Activated naive CD4-positive, alpha-beta T cell treated with anti-CD3 and anti-CD28 coated beads for 36 hours (primary cell): ENCODE measurements around the gene ELAPOR1. TPM values are rescaled to one million over a fixed set of nuclear protein-coding genes. Genes with fewer than 3 reads are reported as not detected.

Experiments used
- CTCF ChIA-PET: fragments of 350-600 bp; sonication (Branson Sonifier 250); formaldehyde crosslinking; loops from one replicate; lab custom pipeline; 2021; ENCODE audit warnings: antibody characterized with exemption; lab: Charles Lee
- DNase-seq: peaks from one replicate; pipeline ENCODE4 v3.0.0-alpha.2; 2020
- H3K27ac Mint-ChIP-seq: one replicate; pipeline ENCODE4 v1.8.0; 2021; ENCODE audit warnings: mild to moderate bottlenecking, mixed read lengths
- H3K27me3 Mint-ChIP-seq: one replicate; pipeline ENCODE4 v1.8.0; 2021; ENCODE audit warnings: low read depth, mixed read lengths
- H3K36me3 Mint-ChIP-seq: one replicate; pipeline ENCODE4 v1.8.0; 2021; ENCODE audit warnings: low read depth, mixed read lengths
- H3K4me1 Mint-ChIP-seq: one replicate; pipeline ENCODE4 v1.8.0; 2021; ENCODE audit warnings: low read depth, mixed read lengths
- H3K4me3 Mint-ChIP-seq: one replicate; pipeline ENCODE4 v1.8.0; 2021; ENCODE audit warnings: mild to moderate bottlenecking, moderate library complexity, mixed read lengths
- H3K9me3 Mint-ChIP-seq: one replicate; pipeline ENCODE4 v1.8.0; 2021; ENCODE audit warnings: mixed read lengths
- intact Hi-C: fragments of 100-400 bp; cut with micrococcal nuclease; formaldehyde crosslinking; loops from one replicate; pipeline ENCODE4 v1.15.1; 2023
- total RNA-seq, 2 experiments: library from RNA; stranded (reverse); gene quantifications; one replicate each; pipeline ENCODE4 v1.2.3, GENCODE V29; 2021

The ELAPOR1 gene
- total RNA-seq, 2 experiments from 2014 or later, result 4.4 to 5.4 TPM

DNA sequence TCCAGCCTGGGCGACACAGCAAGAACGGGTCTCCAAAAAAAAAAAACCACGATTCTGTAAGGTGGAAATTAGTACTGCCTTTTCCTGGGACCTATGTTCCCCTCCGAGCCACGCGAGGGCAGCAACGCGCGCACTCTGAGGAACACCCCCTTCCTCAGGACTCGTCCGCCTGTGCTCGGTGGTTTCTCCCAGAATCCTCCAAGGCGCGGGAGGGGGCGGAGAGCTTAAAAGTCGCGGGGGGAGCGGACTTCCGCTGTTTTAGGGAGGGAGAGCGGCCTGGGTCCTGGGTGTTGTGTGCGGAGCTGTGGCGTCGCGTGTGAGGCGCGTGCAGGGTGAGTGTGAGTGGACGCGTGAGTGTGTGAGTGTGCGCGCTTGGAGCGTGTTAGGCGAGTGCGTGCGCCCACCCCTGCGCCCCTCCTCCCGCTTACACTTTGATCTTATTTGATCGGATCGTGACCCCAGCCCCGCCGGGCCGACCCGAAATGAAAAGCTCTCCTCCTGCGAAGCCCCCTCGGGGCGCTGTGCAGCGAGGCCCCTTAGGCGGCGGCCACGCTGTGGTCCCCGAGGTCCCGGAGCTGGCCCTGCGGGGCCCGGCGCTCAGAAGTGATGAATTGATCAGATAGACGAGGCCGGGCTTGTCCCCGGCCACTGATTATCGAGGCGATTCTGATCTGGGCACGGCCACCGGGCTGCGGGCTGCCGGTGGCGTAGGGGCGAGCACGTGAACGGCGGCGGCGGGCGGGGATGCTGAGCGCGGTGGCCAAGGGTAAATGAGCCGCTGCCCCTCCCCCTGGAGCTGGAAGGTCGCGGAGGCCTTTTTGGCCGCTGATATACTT is 13.8 kb upstream of the ELAPOR1 start:
- intact Hi-C loops, result loop anchor here (1.0 to 2.0 kb wide), 9 partner anchors 10 to 408 kb away; partner anchors contain the start of genes CLCC1, PRPF38B, PSMA5 and TAF13
- peak overlapping the region; percentile 99 for H3K4me3 Mint-ChIP-seq
- H3K27ac Mint-ChIP-seq, result peak overlapping the region; percentile 97
- peaks cover 2% of the 10 kb centered on the region for H3K27me3 Mint-ChIP-seq
- H3K9me3 Mint-ChIP-seq, result no peaks in the 10 kb centered on the region
- H3K4me1 Mint-ChIP-seq, result peaks cover 23% of the 10 kb centered on the region
- peaks cover 16% of the 10 kb centered on the region for H3K36me3 Mint-ChIP-seq
- CTCF ChIA-PET, result interaction anchor here (0.6 to 6.2 kb wide), 17 partner anchors 9 to 508 kb away, joined by 3 to 71 read pairs (median 4); partner anchors contain the start of genes CYB561D1, ELAPOR1, SARS1 and TAF13
- peak; percentile 98 for DNase-seq

DNA sequence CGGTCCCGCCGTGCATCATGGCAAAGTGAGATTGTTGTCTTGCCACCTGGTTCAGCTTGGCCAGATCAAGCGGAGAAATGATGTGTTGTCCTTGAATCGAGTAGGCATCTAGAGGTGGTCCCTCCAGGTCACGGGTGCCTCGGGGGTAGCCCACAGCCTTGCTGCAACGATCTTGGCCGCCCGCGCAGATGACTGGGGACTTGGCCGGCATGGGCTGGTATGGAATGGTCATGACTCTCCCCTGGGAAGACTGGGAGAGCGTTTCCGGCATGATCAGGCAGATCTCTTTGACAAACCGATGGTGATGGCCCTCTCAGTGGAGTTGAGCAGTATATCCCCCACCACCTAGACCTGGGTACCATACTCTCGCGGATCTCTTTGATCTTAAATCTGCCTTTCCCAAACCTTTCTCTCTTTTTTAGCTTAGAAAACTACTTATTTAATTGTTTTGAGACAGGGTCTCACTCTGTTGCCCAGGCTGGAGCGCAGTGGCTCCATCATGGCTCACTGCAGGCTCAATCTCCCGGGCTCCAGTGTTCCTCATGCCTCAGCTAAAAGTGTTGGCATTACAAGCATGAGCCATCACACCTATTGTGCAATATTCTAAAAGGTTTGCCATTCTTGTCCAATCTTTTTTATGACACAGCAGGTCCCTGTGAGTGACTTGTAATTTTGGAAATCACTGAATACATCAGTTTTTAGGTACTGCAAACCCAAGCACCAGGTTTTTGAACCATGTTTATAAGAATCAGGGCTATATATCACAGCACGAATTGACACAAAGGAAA is 9.4 kb upstream of the ELAPOR1 start:
- Mint-ChIP-seq H3K4me1 (peaks cover 14% of the 10 kb centered on the region), H3K27ac (no peak overlapping the region), H3K27me3 (peaks cover 2% of the 10 kb centered on the region), H3K4me3 (no peak overlapping the region), H3K36me3 (peaks cover 16% of the 10 kb centered on the region), H3K9me3 (no peaks in the 10 kb centered on the region)
- intact Hi-C loops, result no loop called here
- CTCF ChIA-PET, result interaction anchor here (0.6 kb wide), 1 partner anchor 330 kb away, joined by 4 read pairs; no protein-coding TSS in a partner anchor
- no peak for DNase-seq

DNA sequence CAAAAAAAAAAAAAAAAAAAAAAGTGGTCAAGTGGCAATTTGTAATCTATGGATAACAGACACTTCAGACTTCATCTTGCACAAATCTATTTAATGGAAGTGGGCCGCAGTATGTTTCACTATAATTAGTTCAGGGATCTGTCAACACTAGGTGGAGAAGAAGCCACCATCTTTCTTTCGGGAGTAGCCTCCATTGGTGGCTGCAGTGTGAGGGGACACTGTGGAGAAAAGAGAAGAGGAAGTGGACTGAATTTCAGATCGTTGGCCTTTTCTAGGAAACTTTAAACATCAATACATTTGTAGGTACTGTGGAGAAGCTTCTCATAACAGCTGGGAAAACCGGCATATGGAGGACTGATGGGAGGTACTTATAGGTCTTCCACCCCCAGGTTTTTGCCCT is 8.0 kb upstream of the ELAPOR1 start:
- Mint-ChIP-seq H3K36me3 (peaks cover 11% of the 10 kb centered on the region), H3K27ac (no peak overlapping the region)
- CTCF ChIA-PET, result no interaction called here

DNA sequence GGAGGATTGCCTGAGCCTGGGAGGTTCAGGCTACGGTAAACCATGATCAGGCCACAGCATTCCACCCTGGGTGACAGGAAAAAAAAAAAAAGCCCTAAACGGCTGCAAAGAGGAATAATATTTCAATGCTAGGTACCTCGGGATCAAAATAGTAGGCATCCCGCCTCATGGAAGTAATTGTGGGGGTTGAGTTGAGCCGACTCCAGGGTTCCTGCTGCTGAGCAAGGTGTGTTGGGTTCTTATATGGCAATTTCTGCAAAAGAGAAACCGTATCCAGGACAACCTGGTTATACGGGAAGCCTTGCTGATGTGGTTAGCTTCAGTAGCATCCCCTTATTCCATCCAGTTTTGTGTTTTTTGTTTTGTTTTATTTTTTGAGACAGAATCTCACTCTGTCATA is 6.1 kb upstream of the ELAPOR1 start:
- H3K4me3 Mint-ChIP-seq, result no peak overlapping the region
- DNase-seq, result no peak
- peaks cover 4% of the 10 kb centered on the region for H3K36me3 Mint-ChIP-seq
- H3K4me1 Mint-ChIP-seq, result peaks cover 5% of the 10 kb centered on the region
- H3K27me3 Mint-ChIP-seq, result no peaks in the 10 kb centered on the region
- CTCF ChIA-PET, result interaction anchor here (1.3 kb wide), 1 partner anchor 86 kb away, joined by 3 read pairs; no protein-coding TSS in a partner anchor
- H3K27ac Mint-ChIP-seq, result no peak overlapping the region
- intact Hi-C loops, result no loop called here
- H3K9me3 Mint-ChIP-seq, result no peaks in the 10 kb centered on the region

More for the DNA sequence above, 8.0 kb upstream of the ELAPOR1 start:
- H3K27me3 Mint-ChIP-seq, result no peaks in the 10 kb centered on the region
- intact Hi-C loops, result no loop called here
- H3K4me3 Mint-ChIP-seq, result no peak overlapping the region
- H3K9me3 Mint-ChIP-seq, result no peaks in the 10 kb centered on the region
- peaks cover 9% of the 10 kb centered on the region for H3K4me1 Mint-ChIP-seq
- no peak for DNase-seq

DNA sequence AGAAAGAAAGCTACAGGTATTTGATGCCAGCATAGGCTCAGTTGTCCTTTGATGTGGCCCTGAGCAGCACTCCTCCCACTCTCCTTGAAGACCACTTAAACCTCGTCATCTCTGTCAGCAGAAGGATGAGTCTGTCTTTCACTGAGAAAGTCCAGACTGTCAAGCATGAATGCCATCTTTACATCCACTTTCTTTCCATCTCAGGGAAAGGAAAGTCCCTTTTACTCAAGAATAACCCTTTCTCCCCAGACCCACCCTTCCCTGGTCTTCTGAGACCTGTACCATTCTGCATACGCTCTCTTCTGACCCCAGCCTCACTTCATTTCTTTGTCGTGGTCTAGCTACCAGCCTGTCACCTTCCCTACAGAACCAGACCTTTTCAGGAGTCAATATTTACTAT is 4.0 kb upstream of the ELAPOR1 start:
- Mint-ChIP-seq H3K9me3 (no peaks in the 10 kb centered on the region), H3K4me3 (no peak overlapping the region), H3K27me3 (peaks cover 4% of the 10 kb centered on the region), H3K27ac (no peak overlapping the region), H3K36me3 (no peaks in the 10 kb centered on the region), H3K4me1 (peaks cover 22% of the 10 kb centered on the region)
- CTCF ChIA-PET, result interaction anchor here (0.7 to 5.6 kb wide), 4 partner anchors 9 to 282 kb away, joined by 3 to 71 read pairs (median 11); no protein-coding TSS in a partner anchor
- no peak for DNase-seq
- intact Hi-C loops, result loop anchor here (5.0 kb wide), 4 partner anchors 372 to 598 kb away; partner anchors contain the start of genes ATXN7L2 and EEIG2

DNA sequence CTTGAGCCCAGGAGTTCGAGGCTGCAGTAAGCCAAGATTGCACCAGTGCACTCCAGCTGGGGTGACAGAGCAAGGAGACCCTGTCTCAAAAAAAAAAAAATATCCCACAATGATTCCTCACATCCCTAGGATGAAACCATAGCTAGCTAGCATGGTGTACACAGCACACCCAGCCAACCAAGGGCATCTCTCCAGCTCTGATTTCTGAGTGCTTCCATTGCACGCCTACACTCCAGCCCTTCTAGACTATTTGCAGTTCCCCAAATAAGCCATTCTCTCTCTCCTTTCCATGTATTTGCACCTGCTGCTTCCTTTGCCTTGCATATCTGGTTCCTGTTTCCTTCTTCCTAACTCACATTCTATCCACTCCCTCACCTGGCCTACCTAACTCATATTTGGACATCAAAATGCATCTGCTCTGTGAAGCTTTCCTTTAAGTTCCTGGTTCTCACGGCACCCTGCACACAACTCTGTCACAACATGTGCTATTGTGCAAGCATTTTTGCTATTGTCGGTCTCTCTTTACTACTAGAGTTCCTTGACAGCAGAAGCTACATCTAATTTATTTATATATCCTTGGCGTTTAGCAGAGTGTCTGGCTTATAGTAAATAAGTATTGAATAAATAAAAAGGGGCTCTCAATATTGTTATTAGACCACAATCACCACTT is 2.4 kb upstream of the ELAPOR1 start:
- intact Hi-C loops, result loop anchor here (1.0 to 5.0 kb wide), 14 partner anchors 11 to 599 kb away; partner anchors contain the start of genes ATXN7L2, CLCC1, EEIG2 and PRPF38B
- H3K27ac Mint-ChIP-seq, result no peak overlapping the region
- H3K36me3 Mint-ChIP-seq, result no peaks in the 10 kb centered on the region
- H3K27me3 Mint-ChIP-seq, result peaks cover 4% of the 10 kb centered on the region
- H3K9me3 Mint-ChIP-seq, result no peaks in the 10 kb centered on the region
- no peak for DNase-seq
- H3K4me1 Mint-ChIP-seq, result peaks cover 36% of the 10 kb centered on the region
- CTCF ChIA-PET, result interaction anchor here (0.7 to 5.6 kb wide), 15 partner anchors 10 to 289 kb away, joined by 3 to 71 read pairs (median 5); partner anchors contain the start of gene TMEM167B
- no peak overlapping the region for H3K4me3 Mint-ChIP-seq

DNA sequence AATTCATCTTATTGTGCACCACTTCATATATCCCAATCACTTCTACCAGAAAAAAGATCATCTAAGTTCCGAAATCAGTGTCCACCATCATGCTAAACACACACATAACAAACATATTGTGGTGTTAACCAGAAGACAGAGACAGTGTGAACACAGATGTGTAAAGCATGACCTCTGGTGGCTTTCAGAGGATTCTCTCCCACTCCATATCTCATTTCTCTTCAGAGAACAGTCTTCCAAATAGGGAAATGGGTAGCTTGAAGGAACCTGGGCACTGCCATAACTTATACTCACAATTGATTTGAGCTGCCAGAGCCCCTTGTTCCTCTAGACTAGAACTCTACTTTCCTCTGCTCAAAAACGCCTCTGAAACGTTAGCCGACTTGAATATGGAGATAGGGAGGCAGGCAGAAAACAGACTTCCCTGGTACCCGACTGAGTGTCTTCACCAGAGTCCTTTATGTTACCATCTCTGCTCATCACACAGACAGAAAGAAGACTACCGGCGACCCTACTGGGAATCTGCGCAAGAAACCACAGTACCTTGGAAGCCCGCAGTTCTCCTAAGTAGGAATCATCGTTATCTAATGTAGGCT is 1.8 kb upstream of the ELAPOR1 start:
- Mint-ChIP-seq H3K4me1 (peaks cover 40% of the 10 kb centered on the region), H3K36me3 (no peaks in the 10 kb centered on the region), H3K4me3 (no peak overlapping the region), H3K27ac (no peak overlapping the region), H3K9me3 (no peaks in the 10 kb centered on the region), H3K27me3 (peaks cover 4% of the 10 kb centered on the region)
- CTCF ChIA-PET, result interaction anchor here (0.5 to 5.6 kb wide), 23 partner anchors 9 to 1171 kb away, joined by 3 to 71 read pairs (median 3); partner anchors contain the start of genes TAF13 and TMEM167B
- intact Hi-C loops, result loop anchor here (1.0 to 5.0 kb wide), 14 partner anchors 12 to 600 kb away; partner anchors contain the start of genes ATXN7L2, CLCC1, EEIG2 and PRPF38B
- no peak for DNase-seq

DNA sequence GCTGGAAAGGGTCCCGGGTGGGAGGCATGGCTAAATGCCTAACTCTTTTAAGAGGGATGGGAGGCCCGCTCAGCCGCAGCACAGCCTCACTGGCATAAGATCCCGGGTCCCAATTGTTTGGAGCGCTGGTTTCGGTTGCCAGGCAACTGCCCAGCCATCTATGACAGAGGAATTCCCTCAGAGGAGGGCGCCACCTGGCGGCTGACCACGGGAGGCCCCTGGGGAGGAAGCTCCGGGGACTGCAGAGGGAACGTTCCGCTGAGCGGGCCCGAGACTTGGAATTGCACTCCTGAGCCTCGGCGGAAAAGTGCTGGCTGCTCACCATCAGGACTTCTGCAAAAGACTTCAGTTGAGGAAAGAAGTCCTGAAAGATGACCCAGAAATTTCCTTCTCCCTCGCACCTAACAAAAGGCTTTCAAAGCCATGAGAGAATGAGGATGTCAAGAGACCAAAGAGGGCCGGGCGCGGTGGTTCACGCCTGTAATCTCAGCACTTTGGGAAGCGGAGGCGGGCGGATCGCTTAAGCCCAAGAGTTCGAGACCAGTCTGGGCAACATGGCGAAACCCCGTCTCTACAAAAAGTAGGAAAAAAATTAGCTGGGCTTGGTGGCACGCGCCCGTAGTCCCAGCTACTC is 1.1 kb upstream of the ELAPOR1 start:
- intact Hi-C loops, result loop anchor here (1.0 to 5.0 kb wide), 14 partner anchors 12 to 600 kb away; partner anchors contain the start of genes ATXN7L2, CLCC1, EEIG2 and PRPF38B
- no peaks in the 10 kb centered on the region for H3K36me3 Mint-ChIP-seq
- peak; percentile 93 for DNase-seq
- H3K9me3 Mint-ChIP-seq, result no peaks in the 10 kb centered on the region
- CTCF ChIA-PET, result interaction anchor here (0.5 to 5.6 kb wide), 23 partner anchors 8 to 1171 kb away, joined by 3 to 71 read pairs (median 4); partner anchors contain the start of genes TAF13, TMEM167B and WDR47
- H3K4me1 Mint-ChIP-seq, result peaks cover 40% of the 10 kb centered on the region
- peaks cover 4% of the 10 kb centered on the region for H3K27me3 Mint-ChIP-seq
- peak overlapping the region; percentile 80 for H3K4me3 Mint-ChIP-seq
- no peak overlapping the region for H3K27ac Mint-ChIP-seq

DNA sequence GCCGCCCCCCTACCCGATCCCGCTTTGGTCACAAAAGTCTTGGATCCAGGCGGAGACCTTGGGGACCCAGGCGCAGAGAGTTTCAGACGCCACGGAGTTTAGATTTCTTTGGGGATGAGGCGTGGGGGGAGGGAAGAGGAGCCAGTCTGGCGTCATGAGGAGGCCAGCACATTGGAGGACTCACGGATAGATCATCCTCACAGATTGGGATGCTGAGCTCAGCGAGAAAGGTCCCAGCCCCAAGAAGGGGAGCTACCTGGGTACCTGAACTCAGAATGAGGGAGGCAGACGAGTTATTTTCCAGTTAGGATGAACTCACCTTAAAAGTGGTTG is 393 bp downstream of the ELAPOR1 start:
- no peak overlapping the region for H3K27ac Mint-ChIP-seq
- no peaks in the 10 kb centered on the region for H3K9me3 Mint-ChIP-seq
- intact Hi-C loops, result loop anchor here (1.0 to 5.0 kb wide), 5 partner anchors 48 to 602 kb away; partner anchors contain the start of genes ATXN7L2 and EEIG2
- CTCF ChIA-PET, result interaction anchor here (0.6 to 5.6 kb wide), 4 partner anchors 14 to 155 kb away, joined by 3 to 71 read pairs (median 4); no protein-coding TSS in a partner anchor
- peak; percentile 10 for DNase-seq
- peaks cover 4% of the 10 kb centered on the region for H3K27me3 Mint-ChIP-seq
- peaks cover 2% of the 10 kb centered on the region for H3K36me3 Mint-ChIP-seq
- H3K4me1 Mint-ChIP-seq, result peaks cover 40% of the 10 kb centered on the region
- peak overlapping the region; percentile 80 for H3K4me3 Mint-ChIP-seq

DNA sequence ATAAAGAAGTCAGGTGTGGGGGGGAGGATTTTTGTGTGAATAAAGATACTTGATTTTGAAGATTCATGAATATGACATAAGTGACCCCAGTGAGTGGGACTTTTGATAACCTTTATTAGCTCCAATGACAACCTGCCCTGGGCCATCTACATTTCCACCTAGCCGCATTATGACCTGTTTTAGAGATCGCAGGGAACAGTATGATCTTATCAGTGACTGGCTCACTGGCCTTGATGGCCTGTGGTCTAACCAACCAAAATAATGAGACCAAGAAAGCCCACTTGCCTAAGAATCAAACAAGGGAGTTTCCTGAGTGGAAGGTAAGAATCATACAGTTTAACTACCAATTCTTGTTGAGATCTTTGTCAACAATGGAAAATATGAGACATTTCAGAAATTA is 1.8 kb downstream of the ELAPOR1 start:
- CTCF ChIA-PET, result interaction anchor here (1.0 to 5.6 kb wide), 3 partner anchors 15 to 284 kb away, joined by 3 to 71 read pairs (median 3); no protein-coding TSS in a partner anchor
- H3K4me1 Mint-ChIP-seq, result peaks cover 40% of the 10 kb centered on the region
- H3K4me3 Mint-ChIP-seq, result no peak overlapping the region
- H3K27me3 Mint-ChIP-seq, result peaks cover 4% of the 10 kb centered on the region
- peak; percentile 27 for DNase-seq
- H3K27ac Mint-ChIP-seq, result no peak overlapping the region
- H3K9me3 Mint-ChIP-seq, result no peaks in the 10 kb centered on the region
- intact Hi-C loops, result no loop called here
- peaks cover 2% of the 10 kb centered on the region for H3K36me3 Mint-ChIP-seq
